PFSK-1 (cell line): ENCODE measurements around the gene LGR4.

Source experiments
- FOXP2 ChIP-seq: optimal IDR thresholded peaks from 2 replicates; pipeline ENCODE3; 2011; ENCODE audit warnings: borderline replicate concordance, control low read depth, inconsistent platforms; ENCODE audit not compliant: insufficient read depth; ENCODE audit errors: extremely low read length, extremely low read depth
- POLR2AphosphoS5 ChIP-seq: IDR thresholded peaks from 2 replicates; pipeline ENCODE4 v1.6.1; 2012; ENCODE audit warnings: low read depth, mild to moderate bottlenecking, control low read depth, low read length, moderate library complexity
- SIN3A ChIP-seq: IDR thresholded peaks from 2 replicates; pipeline ENCODE4 v1.6.1; 2012; ENCODE audit warnings: mild to moderate bottlenecking, low read length, moderate library complexity, borderline replicate concordance; ENCODE audit not compliant: insufficient read depth
- TAF1 ChIP-seq: IDR thresholded peaks from 2 replicates; pipeline ENCODE4 v1.6.1; 2012; ENCODE audit warnings: low read length, control low read depth, borderline replicate concordance; ENCODE audit not compliant: insufficient read depth
- TF ChIP-seq, protein P1 (sequence below), 2 experiments: IDR thresholded peaks; 2 replicates each; pipeline versions ENCODE4 v1.6.1 to v1.8.0; 2011 to 2012; ENCODE audit warnings: low read depth in 2 of 2, low read length in 2 of 2, control low read depth in 1 of 2, inconsistent platforms in 1 of 2, mild to moderate bottlenecking in 1 of 2, moderate library complexity in 1 of 2; ENCODE audit not compliant: insufficient read depth in 1 of 2

- TF ChIP-seq POLR2AphosphoS5 (no peak), FOXP2 (no peak), TAF1 (no peak), SIN3A (no peak)
- TF ChIP-seq, protein P1, sequence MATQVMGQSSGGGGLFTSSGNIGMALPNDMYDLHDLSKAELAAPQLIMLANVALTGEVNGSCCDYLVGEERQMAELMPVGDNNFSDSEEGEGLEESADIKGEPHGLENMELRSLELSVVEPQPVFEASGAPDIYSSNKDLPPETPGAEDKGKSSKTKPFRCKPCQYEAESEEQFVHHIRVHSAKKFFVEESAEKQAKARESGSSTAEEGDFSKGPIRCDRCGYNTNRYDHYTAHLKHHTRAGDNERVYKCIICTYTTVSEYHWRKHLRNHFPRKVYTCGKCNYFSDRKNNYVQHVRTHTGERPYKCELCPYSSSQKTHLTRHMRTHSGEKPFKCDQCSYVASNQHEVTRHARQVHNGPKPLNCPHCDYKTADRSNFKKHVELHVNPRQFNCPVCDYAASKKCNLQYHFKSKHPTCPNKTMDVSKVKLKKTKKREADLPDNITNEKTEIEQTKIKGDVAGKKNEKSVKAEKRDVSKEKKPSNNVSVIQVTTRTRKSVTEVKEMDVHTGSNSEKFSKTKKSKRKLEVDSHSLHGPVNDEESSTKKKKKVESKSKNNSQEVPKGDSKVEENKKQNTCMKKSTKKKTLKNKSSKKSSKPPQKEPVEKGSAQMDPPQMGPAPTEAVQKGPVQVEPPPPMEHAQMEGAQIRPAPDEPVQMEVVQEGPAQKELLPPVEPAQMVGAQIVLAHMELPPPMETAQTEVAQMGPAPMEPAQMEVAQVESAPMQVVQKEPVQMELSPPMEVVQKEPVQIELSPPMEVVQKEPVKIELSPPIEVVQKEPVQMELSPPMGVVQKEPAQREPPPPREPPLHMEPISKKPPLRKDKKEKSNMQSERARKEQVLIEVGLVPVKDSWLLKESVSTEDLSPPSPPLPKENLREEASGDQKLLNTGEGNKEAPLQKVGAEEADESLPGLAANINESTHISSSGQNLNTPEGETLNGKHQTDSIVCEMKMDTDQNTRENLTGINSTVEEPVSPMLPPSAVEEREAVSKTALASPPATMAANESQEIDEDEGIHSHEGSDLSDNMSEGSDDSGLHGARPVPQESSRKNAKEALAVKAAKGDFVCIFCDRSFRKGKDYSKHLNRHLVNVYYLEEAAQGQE (IDR thresholded peaks at IDR 0.05; ENCODE audit: insufficient read depth in 1 of 2, low read depth in 2 of 2, low read length in 2 of 2), result no peak
Observed at GRCh38 chr11:27464909-27465308, 7.7 kb downstream of the LGR4 start.
